DOHH2 (cell line): ENCODE measurements around the gene ACD.

Experiments used
- CTCF ChIP-seq: fragments of 200-600 bp; sonication (generic); IDR thresholded peaks from one replicate; pipeline ENCODE4 v1.5.1; 2014; ENCODE audit warnings: antibody characterized with exemption, mild to moderate bottlenecking, low read depth, low read length; ENCODE audit not compliant: poor library complexity, severe bottlenecking
- EZH2phosphoT487 ChIP-seq: fragments of 200-600 bp; sonication (generic); IDR thresholded peaks from 2 replicates; pipeline ENCODE4 v1.6.1; 2017; ENCODE audit warnings: borderline replicate concordance, mild to moderate bottlenecking, antibody characterized with exemption, low read length, moderate library complexity, mixed read lengths

- TF ChIP-seq CTCF (no peak), EZH2phosphoT487 (no peak)
Observed at GRCh38 chr16:67652578-67653127, 7.4 kb downstream of the ACD start.
